GM19324 (cell line): ENCODE data around the gene ACTN3.
"Not testable (repeated sequence)": the region's sequence is repeated elsewhere in the genome, so short reads cannot be mapped to it uniquely, and the experiment has no call there.

Source experiments
- ATAC-seq: cut with Tn5 transposase; IDR thresholded peaks from one replicate; pipeline ENCODE4 v1.9.1; 2021; ENCODE audit warnings: mild to moderate bottlenecking, moderate library complexity; ENCODE audit not compliant: unreplicated experiment, low FRiP score

The ACTN3 gene

DNA sequence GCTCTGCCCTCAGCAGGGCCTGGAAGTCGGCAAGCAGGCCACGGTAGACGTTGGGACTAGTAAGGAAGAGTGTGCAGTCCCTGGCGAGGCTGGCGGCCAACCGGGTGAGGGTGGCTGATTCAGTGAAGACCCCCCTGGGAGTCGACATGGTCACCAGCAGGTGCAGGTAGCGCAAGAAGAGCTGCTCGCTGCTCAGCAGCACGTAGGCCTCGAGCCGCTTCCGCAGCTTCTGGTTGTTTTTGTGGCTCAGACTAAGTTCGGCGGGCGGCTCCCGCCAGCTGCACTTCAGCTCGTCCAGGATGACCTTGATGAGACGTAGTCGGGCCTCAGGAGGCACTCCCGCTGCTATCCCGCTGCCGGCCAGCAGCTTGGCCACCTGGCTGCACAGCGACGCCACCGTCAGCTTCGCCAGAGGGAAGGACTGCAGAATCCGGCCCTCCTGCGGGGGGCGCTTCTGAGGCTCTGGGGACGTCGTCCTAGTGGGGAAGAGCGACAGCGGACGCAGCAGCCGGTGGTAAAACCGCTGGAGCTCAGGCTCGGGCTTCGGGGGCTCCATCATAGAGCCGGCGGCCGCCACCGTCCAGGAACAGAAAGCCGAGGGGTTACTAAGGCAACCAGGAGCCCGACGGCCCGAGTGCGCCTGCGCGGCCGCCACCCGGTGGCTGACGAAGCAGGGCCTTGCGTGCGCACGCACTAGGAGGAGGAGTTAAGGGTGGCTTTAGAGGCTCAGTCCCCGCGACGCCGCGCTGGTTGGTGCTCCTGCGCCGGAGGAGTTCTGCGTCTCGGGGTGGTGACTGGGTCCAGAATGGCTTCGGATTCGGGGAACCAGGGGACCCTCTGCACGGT is 46.0 kb downstream of the ACTN3 start, which contains the start of the genes CCDC87 and CCS:
TSS of gene CCDC87 (minus strand) at position 607 of the 846 bp plus-strand sequence. CDS start at position 559, 48 bp downstream.
TSS of gene CCS (plus strand) at position 729 of the 846 bp plus-strand sequence. CDS start at position 806, 77 bp downstream.
- ATAC-seq, result peak; percentile 96

DNA sequence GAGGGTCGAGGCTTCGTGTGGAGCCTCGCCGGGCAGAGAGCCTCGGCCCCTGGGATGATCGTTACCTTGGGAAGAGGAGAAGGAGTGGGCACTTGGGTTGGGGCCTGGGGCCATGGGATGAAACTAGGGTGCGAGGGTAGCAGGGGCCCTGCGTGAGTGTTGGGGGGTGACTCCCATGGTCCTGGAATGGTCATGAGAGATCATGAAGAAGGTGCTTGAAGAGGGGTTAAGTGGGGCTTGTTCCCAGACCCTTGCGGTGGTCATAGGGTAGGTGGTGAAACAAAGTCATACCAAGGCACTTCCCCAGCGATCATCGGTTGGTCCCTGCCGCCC is 46.6 kb downstream of the ACTN3 start:
- ATAC-seq, result no peak

DNA sequence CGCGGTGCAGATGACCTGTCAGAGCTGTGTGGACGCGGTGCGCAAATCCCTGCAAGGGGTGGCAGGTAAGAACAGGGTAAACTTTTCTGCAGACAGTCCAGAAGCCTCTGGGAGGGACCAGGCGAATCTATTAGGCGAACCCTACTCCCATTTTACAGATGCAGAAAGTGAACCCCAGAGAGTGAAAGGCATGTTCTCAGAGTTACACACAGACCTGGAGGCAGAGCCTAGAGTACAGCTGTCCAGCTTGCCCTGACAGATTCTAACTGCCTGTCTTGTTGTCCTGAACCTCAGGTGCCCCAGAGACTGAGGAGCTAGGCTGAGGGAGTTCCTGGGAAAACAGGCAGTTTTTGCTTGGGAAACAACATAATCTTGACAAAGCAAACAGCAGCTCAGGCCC is 46.9 kb downstream of the ACTN3 start:
- no peak for ATAC-seq

DNA sequence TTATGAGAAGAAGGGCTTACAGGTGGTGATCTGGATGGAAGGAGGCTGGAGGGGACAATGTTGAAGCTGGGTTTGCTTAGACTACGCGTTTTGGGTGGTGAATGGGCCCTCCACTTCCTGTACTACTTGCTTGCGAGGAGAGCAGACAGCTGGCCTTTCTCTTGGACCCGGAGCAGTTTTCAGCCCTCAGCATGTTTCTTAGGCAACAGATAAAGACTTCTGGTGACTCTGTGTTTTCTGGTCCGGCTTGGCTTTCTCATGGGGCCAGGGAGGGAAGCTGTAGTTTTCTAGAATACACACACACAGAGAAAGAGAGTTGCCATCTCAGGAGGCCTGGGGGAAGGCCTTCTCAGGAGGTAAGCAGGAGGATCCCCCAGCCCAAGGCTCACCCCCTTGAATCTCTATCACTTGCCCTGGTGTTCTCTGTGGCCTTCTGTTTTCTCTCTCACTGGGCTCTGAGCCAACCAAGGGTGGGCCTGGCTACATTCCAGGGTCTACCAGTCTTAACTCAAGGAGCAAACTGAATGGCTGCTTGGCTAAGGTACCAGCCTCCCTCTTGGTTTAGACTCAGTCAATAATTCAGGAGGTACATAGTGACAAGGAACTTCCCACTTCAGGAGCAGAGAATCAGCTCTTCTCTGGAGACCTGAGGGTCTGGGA is 48.7 kb downstream of the ACTN3 start:
- ATAC-seq, result no peak

DNA sequence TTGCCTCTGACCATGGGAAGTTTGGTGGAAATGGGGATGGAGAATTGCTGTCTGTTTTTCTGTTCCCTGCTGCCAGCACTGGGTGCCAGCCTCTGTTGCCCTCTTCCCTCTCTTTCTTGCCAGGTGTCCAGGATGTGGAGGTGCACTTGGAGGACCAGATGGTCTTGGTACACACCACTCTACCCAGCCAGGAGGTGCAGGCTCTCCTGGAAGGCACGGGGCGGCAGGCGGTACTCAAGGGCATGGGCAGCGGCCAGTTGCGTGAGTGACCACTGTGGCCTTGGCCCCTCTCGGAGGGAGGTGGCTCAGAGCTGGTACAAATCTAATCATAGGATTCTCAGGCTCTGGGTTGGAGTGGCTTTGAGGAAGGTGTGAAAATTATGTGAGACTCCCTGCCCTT is 52.3 kb downstream of the ACTN3 start:
- no peak for ATAC-seq

DNA sequence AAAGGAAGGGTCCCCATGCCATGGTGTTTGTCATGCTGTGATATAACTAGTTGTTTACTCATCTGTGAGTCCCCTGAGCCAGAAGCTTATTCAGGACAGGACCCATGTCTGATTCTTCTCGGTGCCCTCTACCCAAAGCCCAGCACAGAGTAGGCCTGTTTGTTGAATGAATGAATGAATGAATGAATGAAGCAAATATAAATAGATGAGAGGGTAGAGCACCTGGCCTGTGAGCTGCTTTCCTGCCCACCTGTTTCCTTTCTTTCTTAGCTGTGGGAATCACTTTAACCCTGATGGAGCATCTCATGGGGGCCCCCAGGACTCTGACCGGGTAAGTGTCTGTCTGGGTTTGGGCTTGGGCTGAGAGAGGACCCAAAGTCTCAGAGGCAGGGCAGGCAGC is 53.5 kb downstream of the ACTN3 start:
- ATAC-seq, result no peak

DNA sequence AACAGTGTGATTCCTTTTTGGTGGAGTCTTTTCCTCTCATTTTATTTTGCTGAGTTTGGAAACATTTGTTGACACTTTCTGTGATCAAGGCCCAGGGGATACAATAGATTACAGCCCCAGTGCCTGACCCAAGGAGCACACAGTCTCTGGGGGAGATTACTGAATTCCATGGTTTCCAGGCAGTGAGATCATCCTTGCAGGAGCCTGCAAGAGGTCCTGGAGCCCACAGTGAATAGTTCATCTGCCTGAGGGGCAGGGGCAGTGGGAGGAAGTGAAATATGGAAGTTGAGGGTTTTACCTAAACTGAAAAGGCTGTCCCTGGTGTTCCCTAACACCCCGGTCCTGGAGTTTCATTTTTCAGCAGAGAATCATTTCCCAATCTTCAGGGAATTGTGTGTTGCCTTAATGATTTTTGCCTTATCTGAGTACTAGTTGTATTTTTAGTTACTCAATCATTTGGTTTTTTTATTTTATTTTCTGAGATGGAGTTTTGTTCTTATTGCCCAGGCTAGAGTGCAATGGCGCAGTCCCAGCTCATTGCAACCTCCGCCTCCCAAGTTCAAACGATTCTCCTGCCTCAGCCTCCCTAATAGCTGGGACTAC is 54.0 kb downstream of the ACTN3 start:
- no peak for ATAC-seq

DNA sequence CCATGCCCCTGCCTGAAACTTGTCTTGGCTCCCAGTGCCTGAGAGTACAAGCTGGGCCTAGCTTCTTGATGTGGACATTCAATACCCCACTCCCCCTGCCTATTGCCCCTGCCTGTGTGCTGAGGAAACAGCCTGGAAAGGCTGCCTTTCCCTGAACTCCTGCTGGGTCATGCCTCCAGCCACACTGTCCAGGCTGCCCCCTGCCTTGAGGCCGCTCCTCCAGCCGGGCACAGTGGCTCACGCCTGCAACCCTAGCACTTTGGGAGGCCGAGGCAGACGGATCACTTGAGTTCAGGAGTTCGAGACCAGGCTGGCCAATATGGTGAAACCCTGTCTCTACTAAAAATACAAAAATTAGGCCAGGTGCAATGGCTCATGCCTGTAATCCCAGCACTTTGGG is 56.4 kb downstream of the ACTN3 start:
- ATAC-seq, result no peak

DNA sequence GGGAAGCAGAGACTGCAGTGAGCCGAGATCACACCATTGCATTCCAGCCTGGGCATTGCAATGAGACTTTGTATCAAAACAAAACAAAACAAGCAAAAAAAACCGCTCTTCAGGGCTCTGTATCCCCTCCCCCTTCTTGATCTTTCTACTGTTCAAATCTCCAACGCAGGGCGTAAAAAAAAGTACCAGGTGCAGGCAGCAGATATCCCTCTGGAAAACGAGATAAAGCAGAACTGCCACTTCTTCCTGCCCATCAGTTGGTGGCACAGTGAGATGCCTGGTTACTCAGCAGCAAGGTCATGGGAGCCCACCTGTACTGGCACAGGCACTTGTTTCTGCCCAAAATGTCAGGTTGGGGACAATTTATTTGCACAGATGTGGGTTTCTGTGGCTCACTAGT is 57.5 kb downstream of the ACTN3 start:
- no peak for ATAC-seq

DNA sequence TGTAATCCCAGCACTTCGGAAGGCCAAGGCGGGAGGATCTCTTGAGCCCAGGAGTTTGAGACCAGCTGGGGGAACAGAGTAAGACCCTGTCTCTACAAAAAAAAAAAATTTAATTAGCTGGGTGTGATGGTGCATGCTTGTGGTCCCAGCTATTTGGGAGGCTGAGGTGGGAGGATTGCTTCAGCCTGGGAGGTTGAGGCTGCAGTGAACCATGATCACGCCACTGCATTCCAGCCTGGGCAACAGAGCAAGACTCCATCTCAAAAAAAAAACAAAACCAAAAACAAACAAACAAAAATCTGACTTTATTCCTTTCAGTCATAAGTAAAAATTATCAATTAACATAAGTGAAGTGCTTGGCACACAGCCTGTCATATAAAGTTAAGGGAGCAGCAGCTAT is 59.9 kb downstream of the ACTN3 start:
- ATAC-seq, result not testable (repeated sequence)

DNA sequence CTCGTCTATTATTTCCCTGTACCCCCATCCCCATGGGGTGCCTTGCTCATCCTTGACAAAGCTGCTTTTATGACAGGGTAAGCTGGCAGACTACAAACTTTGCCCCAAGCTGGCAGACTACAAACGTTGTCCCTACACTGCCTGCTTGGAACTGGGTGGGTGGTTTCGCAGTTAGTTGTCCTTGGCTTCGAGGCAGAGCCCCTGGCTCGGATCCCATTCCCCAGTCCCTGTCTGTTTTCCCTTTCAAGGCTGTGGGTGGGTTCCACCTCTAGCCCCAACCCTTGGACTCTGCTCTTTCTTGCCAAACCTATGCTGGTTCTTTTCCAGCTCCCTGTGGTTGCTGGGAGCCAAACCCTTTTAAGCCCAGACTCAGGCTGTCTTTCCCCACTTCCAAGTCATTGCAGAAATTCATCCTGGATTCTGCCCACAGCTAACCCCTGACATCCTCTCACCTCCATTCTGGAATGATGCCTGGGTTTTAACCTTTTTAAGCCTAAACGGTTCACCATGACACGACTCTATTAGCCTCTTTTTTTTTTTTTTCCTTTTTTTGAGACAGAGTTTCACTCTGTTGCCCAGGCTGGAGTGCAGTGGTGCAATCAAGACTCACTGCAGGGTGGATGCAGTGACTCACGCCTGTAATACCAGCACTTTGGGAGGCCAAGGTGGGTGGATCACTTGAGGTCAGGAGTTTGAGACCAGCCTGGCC is 60.6 kb downstream of the ACTN3 start:
- no peak for ATAC-seq

DNA sequence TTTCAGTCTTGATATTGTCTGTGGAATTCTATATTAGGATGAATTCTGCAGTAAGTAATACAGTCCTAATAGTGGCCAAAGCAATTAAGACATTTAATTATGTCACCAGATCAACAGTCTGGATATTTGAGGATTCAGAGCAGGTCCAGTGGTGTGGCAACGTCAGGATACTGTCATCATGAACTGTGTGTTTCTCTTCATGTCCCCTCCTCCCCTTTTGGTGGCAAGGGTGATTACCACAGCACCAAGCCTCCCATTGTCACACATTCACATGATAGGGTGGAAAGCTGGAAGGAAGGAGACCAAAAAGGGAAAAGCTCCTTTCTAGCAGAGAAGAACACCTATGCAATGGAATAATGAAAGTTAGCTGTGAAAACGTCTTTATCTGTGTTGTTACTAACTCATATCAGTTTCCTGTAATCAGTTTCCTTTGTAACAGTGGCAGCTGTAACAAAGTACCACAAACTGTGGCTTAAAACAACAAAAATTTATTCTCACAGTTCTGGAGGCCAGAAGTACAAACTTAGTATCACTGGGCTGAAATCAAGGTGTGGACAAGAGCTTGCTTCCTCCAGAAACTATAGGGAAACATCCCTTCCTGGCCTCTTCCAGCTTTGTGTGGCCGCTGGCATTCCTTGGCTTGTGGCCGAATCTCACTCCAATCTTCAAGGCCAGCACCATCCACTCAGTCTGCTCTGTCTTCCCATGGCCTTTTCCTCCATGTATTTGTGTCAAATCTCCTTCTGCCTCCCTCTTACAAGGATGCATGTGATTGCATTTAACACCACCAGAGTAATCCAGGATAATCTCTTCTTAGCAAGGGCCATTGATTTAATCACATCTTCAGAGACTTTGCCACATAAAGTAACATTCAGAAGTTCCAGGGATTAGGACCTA is 63.3 kb downstream of the ACTN3 start:
- no peak for ATAC-seq

DNA sequence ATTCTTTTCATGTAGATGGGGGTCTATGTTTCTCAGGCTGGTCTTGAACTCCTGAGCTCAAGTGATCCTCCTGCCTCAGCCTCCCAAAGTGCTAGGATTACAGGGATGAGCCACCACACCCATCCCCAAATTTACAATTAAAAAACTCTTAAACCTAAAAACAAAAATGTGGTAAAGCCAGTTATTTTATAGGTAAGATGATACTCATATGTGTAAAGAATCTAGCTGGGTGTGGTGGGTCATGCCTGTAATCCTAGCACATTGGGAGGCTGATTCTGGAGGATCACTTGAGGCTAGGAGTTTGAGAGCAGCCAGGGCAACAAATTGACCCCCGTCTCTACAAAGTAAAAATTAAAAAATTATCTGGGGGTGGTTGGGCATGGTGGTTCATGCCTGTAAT is 65.8 kb downstream of the ACTN3 start:
- ATAC-seq, result no peak
